ENCODE results near the gene PRR3.
"Not testable (repeated sequence)": the region's sequence is repeated elsewhere in the genome, so short reads cannot be mapped to it uniquely, and the experiment has no call there.

Gene PRR3

GRCh38 chr6:30556906-30557682 is at the start of gene PRR3:
Gene PRR3 (plus strand): TSS chr6:30557295. CDS start chr6:30557345, 50 bp downstream.
- DNase-seq, result peak; percentile 76
- in situ Hi-C loops (cut with HindIII; ENCODE audit: low pct_ligation_motif_present, low pct_unique_long_range_greater_than_20kb, low sequenced_read_pairs), result no loop called here

GRCh38 chr6:30507849-30508827 is 49.0 kb upstream of the PRR3 start:
- in situ Hi-C loops (cut with HindIII; ENCODE audit: low pct_ligation_motif_present, low pct_unique_long_range_greater_than_20kb, low sequenced_read_pairs), result no loop called here
- DNase-seq, result no peak

- in situ Hi-C loops (cut with HindIII; ENCODE audit: low pct_ligation_motif_present, low pct_unique_long_range_greater_than_20kb, low sequenced_read_pairs), result no loop called here
- DNase-seq, result no peak
Measured at GRCh38 chr6:30508890-30509736, 48.0 kb upstream of the PRR3 start.

- DNase-seq, result no peak
- in situ Hi-C loops (cut with HindIII; ENCODE audit: low pct_ligation_motif_present, low pct_unique_long_range_greater_than_20kb, low sequenced_read_pairs), result no loop called here
Measured at GRCh38 chr6:30510419-30511168, 46.5 kb upstream of the PRR3 start.

GRCh38 chr6:30511169-30511546 is 45.9 kb upstream of the PRR3 start:
- in situ Hi-C loops (cut with HindIII; ENCODE audit: low pct_ligation_motif_present, low pct_unique_long_range_greater_than_20kb, low sequenced_read_pairs), result no loop called here
- DNase-seq, result no peak

GRCh38 chr6:30513451-30513850 is 43.6 kb upstream of the PRR3 start:
- no peak for DNase-seq
- in situ Hi-C loops (cut with HindIII; ENCODE audit: low pct_ligation_motif_present, low pct_unique_long_range_greater_than_20kb, low sequenced_read_pairs), result no loop called here

GRCh38 chr6:30515106-30515505 is 42.0 kb upstream of the PRR3 start:
- no peak for DNase-seq
- in situ Hi-C loops (cut with HindIII; ENCODE audit: low pct_ligation_motif_present, low pct_unique_long_range_greater_than_20kb, low sequenced_read_pairs), result no loop called here

GRCh38 chr6:30515944-30516753 is 40.9 kb upstream of the PRR3 start:
- in situ Hi-C loops (cut with HindIII; ENCODE audit: low pct_ligation_motif_present, low pct_unique_long_range_greater_than_20kb, low sequenced_read_pairs), result no loop called here
- peak; percentile 86 for DNase-seq

GRCh38 chr6:30516754-30517076 is 40.4 kb upstream of the PRR3 start:
- DNase-seq; in situ Hi-C loops (cut with HindIII; ENCODE audit: low pct_ligation_motif_present, low pct_unique_long_range_greater_than_20kb, low sequenced_read_pairs): not testable (repeated sequence)

- in situ Hi-C loops (cut with HindIII; ENCODE audit: low pct_ligation_motif_present, low pct_unique_long_range_greater_than_20kb, low sequenced_read_pairs); DNase-seq: not testable (repeated sequence)
Measured at GRCh38 chr6:30517767-30518504, 39.2 kb upstream of the PRR3 start.

GRCh38 chr6:30518505-30519145 is 38.5 kb upstream of the PRR3 start:
- in situ Hi-C loops (cut with HindIII; ENCODE audit: low pct_ligation_motif_present, low pct_unique_long_range_greater_than_20kb, low sequenced_read_pairs), result not testable (repeated sequence)

GRCh38 chr6:30520522-30520921 is 36.6 kb upstream of the PRR3 start:
- no peak for DNase-seq
- in situ Hi-C loops (cut with HindIII; ENCODE audit: low pct_ligation_motif_present, low pct_unique_long_range_greater_than_20kb, low sequenced_read_pairs), result no loop called here

More at GRCh38 chr6:30518505-30519145, 38.5 kb upstream of the PRR3 start:
- DNase-seq, result not testable (repeated sequence)

GRCh38 chr6:30521082-30521481 is 36.0 kb upstream of the PRR3 start:
- DNase-seq; in situ Hi-C loops (cut with HindIII; ENCODE audit: low pct_ligation_motif_present, low pct_unique_long_range_greater_than_20kb, low sequenced_read_pairs): not testable (repeated sequence)

GRCh38 chr6:30521952-30522351 is 35.1 kb upstream of the PRR3 start:
- in situ Hi-C loops (cut with HindIII; ENCODE audit: low pct_ligation_motif_present, low pct_unique_long_range_greater_than_20kb, low sequenced_read_pairs); DNase-seq: not testable (repeated sequence)

GRCh38 chr6:30526444-30526843 is 30.7 kb upstream of the PRR3 start:
- in situ Hi-C loops (cut with HindIII; ENCODE audit: low pct_ligation_motif_present, low pct_unique_long_range_greater_than_20kb, low sequenced_read_pairs), result not testable (repeated sequence)

GRCh38 chr6:30529349-30529875 is 27.7 kb upstream of the PRR3 start:
- DNase-seq; in situ Hi-C loops (cut with HindIII; ENCODE audit: low pct_ligation_motif_present, low pct_unique_long_range_greater_than_20kb, low sequenced_read_pairs): not testable (repeated sequence)

More at GRCh38 chr6:30526444-30526843, 30.7 kb upstream of the PRR3 start:
- DNase-seq, result not testable (repeated sequence)
